AG04450 (cell line): ENCODE measurements around the gene ZNF692. TPM values are rescaled to one million over a fixed set of nuclear protein-coding genes. Genes with fewer than 3 reads are reported as not detected.

Source experiments
- CTCF ChIA-PET: fragments of 300-600, 350-600 bp; formaldehyde crosslinking; extraction: SDS; loops from one replicate; lab custom pipeline; 2022; ENCODE audit warnings: antibody characterized with exemption, inconsistent platforms; lab: Charles Lee
- POLR2A ChIA-PET: fragments of 350-600 bp; formaldehyde crosslinking; extraction: SDS; loops from one replicate; lab custom pipeline; 2021; ENCODE audit warnings: antibody characterized with exemption, inconsistent platforms; lab: Yijun Ruan, JAX
- DNase-seq: peaks from one replicate; pipeline ENCODE4 v3.0.0-alpha.2; 2011; ENCODE audit warnings: low read depth, low spot score
- H3K27ac ChIP-seq: one replicate; pipeline ENCODE4 v1.5.1; 2012; ENCODE audit warnings: low read depth, low read length, control low read depth
- H3K27me3 ChIP-seq: one replicate; pipeline ENCODE4 v1.6.0; 2012; ENCODE audit warnings: low read length; ENCODE audit not compliant: control insufficient read depth, insufficient read depth
- H3K4me3 ChIP-seq: 2 replicates; pipeline ENCODE4 v1.5.1; 2011; ENCODE audit warnings: mild to moderate bottlenecking, low read depth, low read length, control low read depth
- H3K9me3 ChIP-seq: 2 replicates; pipeline ENCODE4 v1.5.1; 2012; ENCODE audit warnings: low read length; ENCODE audit not compliant: control insufficient read depth, insufficient read depth
- polyA plus RNA-seq: library from polyadenylated mRNA; depleted of rRNA; stranded (reverse); fragments of >200 nt; gene quantifications from 2 replicates; pipeline ENCODE4 v1.2.3, GENCODE V29; 2011
- TF ChIP-seq, protein P1 (sequence below): IDR thresholded peaks from 2 replicates; pipeline ENCODE4 v1.5.1; 2011; ENCODE audit warnings: low read depth, low read length, control low read depth, inconsistent platforms

The ZNF692 gene
- polyA plus RNA-seq, 1 experiment: 12.7 TPM

DNA sequence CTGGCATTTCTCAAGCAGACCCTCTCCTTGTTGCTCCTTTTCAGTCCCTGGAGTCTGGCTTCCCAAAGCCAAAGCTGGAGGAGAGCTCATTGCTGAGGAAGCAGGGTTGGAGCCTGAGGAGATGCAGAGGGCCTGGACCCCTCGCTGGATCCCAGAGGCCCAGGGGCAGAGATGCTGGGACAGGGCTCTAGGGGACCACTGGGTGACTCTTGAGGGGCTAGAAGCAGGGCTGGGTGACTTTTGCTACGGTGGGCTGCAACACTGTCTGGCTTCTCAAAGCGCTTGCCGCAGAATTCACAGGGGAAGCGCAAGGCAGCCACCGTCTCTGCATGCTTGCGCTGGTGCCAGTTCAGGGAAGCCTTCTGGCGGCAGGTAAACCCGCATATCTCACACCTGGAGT, 8.8 kb downstream of the ZNF692 start:
- Histone ChIP-seq H3K9me3 (peaks cover 5% of the 10 kb centered on the region; the same call in 1 of the 2 replicates), H3K4me3 (no peak overlapping the region), H3K27ac (no peak overlapping the region), H3K27me3 (no peaks in the 10 kb centered on the region)
- POLR2A ChIA-PET: no interaction called here
- TF ChIP-seq, protein P1, sequence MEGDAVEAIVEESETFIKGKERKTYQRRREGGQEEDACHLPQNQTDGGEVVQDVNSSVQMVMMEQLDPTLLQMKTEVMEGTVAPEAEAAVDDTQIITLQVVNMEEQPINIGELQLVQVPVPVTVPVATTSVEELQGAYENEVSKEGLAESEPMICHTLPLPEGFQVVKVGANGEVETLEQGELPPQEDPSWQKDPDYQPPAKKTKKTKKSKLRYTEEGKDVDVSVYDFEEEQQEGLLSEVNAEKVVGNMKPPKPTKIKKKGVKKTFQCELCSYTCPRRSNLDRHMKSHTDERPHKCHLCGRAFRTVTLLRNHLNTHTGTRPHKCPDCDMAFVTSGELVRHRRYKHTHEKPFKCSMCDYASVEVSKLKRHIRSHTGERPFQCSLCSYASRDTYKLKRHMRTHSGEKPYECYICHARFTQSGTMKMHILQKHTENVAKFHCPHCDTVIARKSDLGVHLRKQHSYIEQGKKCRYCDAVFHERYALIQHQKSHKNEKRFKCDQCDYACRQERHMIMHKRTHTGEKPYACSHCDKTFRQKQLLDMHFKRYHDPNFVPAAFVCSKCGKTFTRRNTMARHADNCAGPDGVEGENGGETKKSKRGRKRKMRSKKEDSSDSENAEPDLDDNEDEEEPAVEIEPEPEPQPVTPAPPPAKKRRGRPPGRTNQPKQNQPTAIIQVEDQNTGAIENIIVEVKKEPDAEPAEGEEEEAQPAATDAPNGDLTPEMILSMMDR: no peak
- CTCF ChIA-PET: interaction anchor here (1.9 kb wide), 1 partner anchor 8 kb away, joined by 5 read pairs; no protein-coding TSS in a partner anchor
- no peak for DNase-seq

- ChIA-PET CTCF (interaction anchor here (1.9 kb wide), 1 partner anchor 8 kb away, joined by 5 read pairs; no protein-coding TSS in a partner anchor), POLR2A (no interaction called here)
- no peaks in the 10 kb centered on the region for H3K27me3 ChIP-seq
Observed at GRCh38 chr1:248849637-248850036, 9.2 kb downstream of the ZNF692 start.

GRCh38 chr1:248849152-248849551, 9.7 kb downstream of the ZNF692 start:
- CTCF ChIA-PET: no interaction called here
- H3K4me3 ChIP-seq: no peak overlapping the region
- H3K27me3 ChIP-seq: no peaks in the 10 kb centered on the region
- DNase-seq: no peak
- TF ChIP-seq, protein P1: no peak
- peaks cover 5% of the 10 kb centered on the region; the same call in 1 of the 2 replicates for H3K9me3 ChIP-seq
- H3K27ac ChIP-seq: no peak overlapping the region
- POLR2A ChIA-PET: no interaction called here

More at GRCh38 chr1:248849637-248850036, 9.2 kb downstream of the ZNF692 start:
- H3K9me3 ChIP-seq: peaks cover 5% of the 10 kb centered on the region; the same call in 1 of the 2 replicates
- no peak overlapping the region for H3K27ac ChIP-seq
- TF ChIP-seq, protein P1: no peak
- no peak overlapping the region for H3K4me3 ChIP-seq
- no peak for DNase-seq

DNA sequence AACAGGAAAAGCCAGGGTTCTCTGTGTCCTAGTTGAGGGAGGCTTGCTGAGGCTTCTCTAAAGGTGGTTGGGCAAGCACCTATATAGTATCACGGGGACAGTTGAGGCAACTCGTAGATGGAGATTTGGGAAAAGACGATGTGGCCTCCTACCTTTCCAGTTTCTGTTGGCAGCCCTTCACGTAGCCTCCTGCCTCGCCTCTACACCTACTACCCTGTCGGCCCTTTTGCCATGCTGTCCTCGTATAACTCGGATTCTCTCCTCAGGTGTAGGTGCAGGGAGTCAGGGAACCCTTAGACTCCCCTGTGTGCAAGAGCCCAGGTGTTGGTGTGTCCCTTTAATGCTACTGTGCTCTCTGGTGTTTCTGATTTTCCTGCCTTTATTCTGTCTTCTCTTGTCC, 10.3 kb downstream of the ZNF692 start:
- H3K9me3 ChIP-seq: peaks cover 5% of the 10 kb centered on the region; the same call in 1 of the 2 replicates
- DNase-seq: no peak
- TF ChIP-seq, protein P1: no peak
- no peaks in the 10 kb centered on the region for H3K27me3 ChIP-seq
- H3K4me3 ChIP-seq: no peak overlapping the region
- H3K27ac ChIP-seq: no peak overlapping the region
- ChIA-PET POLR2A (no interaction called here), CTCF (no interaction called here)

- Histone ChIP-seq H3K27me3 (no peaks in the 10 kb centered on the region), H3K9me3 (peaks cover 5% of the 10 kb centered on the region; the same call in 1 of the 2 replicates), H3K27ac (no peak overlapping the region), H3K4me3 (no peak overlapping the region)
- TF ChIP-seq, protein P1: no peak
- CTCF ChIA-PET: no interaction called here
- POLR2A ChIA-PET: no interaction called here
- DNase-seq: no peak
Observed at GRCh38 chr1:248847956-248848561, 10.8 kb downstream of the ZNF692 start.
